MG63 (cell line): ENCODE data around the gene STX19. TPM values are rescaled to one million over a fixed set of nuclear protein-coding genes. Genes with fewer than 3 reads are reported as not detected.
A peak's percentile ranks its signal among the peaks of the same experiment; 100 is the strongest.
"Not testable (repeated sequence)": the region's sequence is repeated elsewhere in the genome, so short reads cannot be mapped to it uniquely, and the experiment has no call there.

Experiments used
- DNase-seq: peaks from one replicate; pipeline ENCODE4 v3.0.0-alpha.2; 2020
- H3K27me3 ChIP-seq: fragments of 250-450 bp; sonication (Bioruptor Pico); 2 replicates; pipeline ENCODE4 v1.5.1; 2020; ENCODE audit warnings: mild to moderate bottlenecking, moderate library complexity
- H3K36me3 ChIP-seq: fragments of 250-450 bp; sonication (Bioruptor Pico); 2 replicates; pipeline ENCODE4 v1.5.1; 2020; ENCODE audit warnings: mild to moderate bottlenecking, moderate library complexity
- H3K4me3 ChIP-seq: fragments of 250-450 bp; sonication (Bioruptor Pico); 2 replicates; pipeline ENCODE4 v1.5.1; 2020; ENCODE audit warnings: mild to moderate bottlenecking, moderate library complexity
- H3K9me3 ChIP-seq: fragments of 250-450 bp; sonication (Bioruptor Pico); 2 replicates; pipeline ENCODE4 v1.5.1; 2020; ENCODE audit warnings: mild to moderate bottlenecking, moderate library complexity
- total RNA-seq: library from RNA; depleted of rRNA; stranded (reverse); fragments of >200 nt; shearing (Covaris generic); gene quantifications from 2 replicates; pipeline ENCODE4 v1.2.3, GENCODE V29; 2014; ENCODE audit warnings: low replicate concordance

STX19 gene
- total RNA-seq, 1 experiment from 2014 or later, result not detected

- no peaks in the 10 kb centered on the region for H3K27me3 ChIP-seq
- no peaks in the 10 kb centered on the region for H3K9me3 ChIP-seq
- no peak for DNase-seq
- no peaks in the 10 kb centered on the region for H3K36me3 ChIP-seq
- H3K4me3 ChIP-seq, result no peak overlapping the region
Observed at GRCh38 chr3:93994056-93994455, 34.3 kb downstream of the STX19 start.

- DNase-seq, result no peak
- no peak overlapping the region for H3K4me3 ChIP-seq
- no peaks in the 10 kb centered on the region for H3K27me3 ChIP-seq
- H3K36me3 ChIP-seq, result no peaks in the 10 kb centered on the region
- no peaks in the 10 kb centered on the region for H3K9me3 ChIP-seq
Observed at GRCh38 chr3:93992207-93992606, 36.2 kb downstream of the STX19 start.

GRCh38 chr3:93991631-93992030 lies 36.8 kb downstream of the STX19 start:
- Histone ChIP-seq H3K4me3 (no peak overlapping the region), H3K9me3 (no peaks in the 10 kb centered on the region), H3K27me3 (no peaks in the 10 kb centered on the region), H3K36me3 (no peaks in the 10 kb centered on the region)
- DNase-seq, result no peak

- Histone ChIP-seq H3K36me3 (no peaks in the 10 kb centered on the region), H3K4me3 (no peak overlapping the region), H3K27me3 (no peaks in the 10 kb centered on the region), H3K9me3 (no peaks in the 10 kb centered on the region)
- DNase-seq, result no peak
Observed at GRCh38 chr3:93989241-93989640, 39.2 kb downstream of the STX19 start.

- no peak overlapping the region for H3K4me3 ChIP-seq
- no peaks in the 10 kb centered on the region for H3K9me3 ChIP-seq
- DNase-seq, result no peak
- no peaks in the 10 kb centered on the region for H3K36me3 ChIP-seq
- no peaks in the 10 kb centered on the region for H3K27me3 ChIP-seq
Observed at GRCh38 chr3:93988764-93989163, 39.6 kb downstream of the STX19 start.

- DNase-seq, result no peak
- no peaks in the 10 kb centered on the region for H3K27me3 ChIP-seq
- H3K36me3 ChIP-seq, result no peaks in the 10 kb centered on the region
- no peaks in the 10 kb centered on the region for H3K9me3 ChIP-seq
- no peak overlapping the region for H3K4me3 ChIP-seq
Observed at GRCh38 chr3:93988283-93988682, 40.1 kb downstream of the STX19 start.

GRCh38 chr3:93984618-93985017 lies 43.8 kb downstream of the STX19 start:
- H3K9me3 ChIP-seq, result no peaks in the 10 kb centered on the region
- H3K27me3 ChIP-seq, result no peaks in the 10 kb centered on the region
- no peaks in the 10 kb centered on the region for H3K36me3 ChIP-seq
- no peak for DNase-seq
- H3K4me3 ChIP-seq, result no peak overlapping the region

GRCh38 chr3:93983408-93983807 lies 45.0 kb downstream of the STX19 start:
- Histone ChIP-seq H3K36me3 (no peaks in the 10 kb centered on the region), H3K27me3 (no peaks in the 10 kb centered on the region), H3K9me3 (no peaks in the 10 kb centered on the region), H3K4me3 (no peak overlapping the region)
- no peak for DNase-seq

- Histone ChIP-seq H3K36me3 (no peaks in the 10 kb centered on the region), H3K4me3 (no peak overlapping the region), H3K9me3 (no peaks in the 10 kb centered on the region), H3K27me3 (no peaks in the 10 kb centered on the region)
- DNase-seq, result no peak
Observed at GRCh38 chr3:93981649-93982048, 46.7 kb downstream of the STX19 start.

GRCh38 chr3:93979850-93980676 lies 48.3 kb downstream of the STX19 start, which contains the start of gene ARL13B:
Gene ARL13B (plus strand): TSS chr3:93980155. CDS start chr3:93980424, 269 bp downstream.
- Histone ChIP-seq H3K27me3 (no peaks in the 10 kb centered on the region), H3K4me3 (peak within 1 kb of the TSS; percentile 100), H3K36me3 (no peaks in the 10 kb centered on the region), H3K9me3 (no peaks in the 10 kb centered on the region)
- peak; percentile 100 for DNase-seq

GRCh38 chr3:93973131-93974126 lies 55.0 kb downstream of the STX19 start, which contains the start of gene PROS1:
Gene PROS1 (minus strand): TSS chr3:93973896. CDS start chr3:93973749, 147 bp downstream.
- DNase-seq, result peak; percentile 83
- Histone ChIP-seq H3K4me3 (peak within 1 kb of the TSS; percentile 53), H3K27me3 (no peaks in the 10 kb centered on the region), H3K36me3 (no peaks in the 10 kb centered on the region), H3K9me3 (no peaks in the 10 kb centered on the region)

GRCh38 chr3:93969997-93970396 lies 58.4 kb downstream of the STX19 start:
- Histone ChIP-seq H3K36me3 (no peaks in the 10 kb centered on the region), H3K9me3 (no peaks in the 10 kb centered on the region), H3K4me3 (no peak overlapping the region), H3K27me3 (no peaks in the 10 kb centered on the region)
- DNase-seq, result no peak

- DNase-seq, result peak; percentile 45
- no peaks in the 10 kb centered on the region for H3K9me3 ChIP-seq
- no peak overlapping the region for H3K4me3 ChIP-seq
- H3K27me3 ChIP-seq, result no peaks in the 10 kb centered on the region
- H3K36me3 ChIP-seq, result no peaks in the 10 kb centered on the region
Observed at GRCh38 chr3:93969443-93969842, 59.0 kb downstream of the STX19 start.

GRCh38 chr3:93965106-93965505 lies 63.3 kb downstream of the STX19 start:
- H3K9me3 ChIP-seq, H3K27me3 ChIP-seq, H3K36me3 ChIP-seq, H3K4me3 ChIP-seq, DNase-seq: not testable (repeated sequence)
